AG08396 (cell line): ENCODE results near the gene MS4A8.
"Not testable (repeated sequence)": the region's sequence is repeated elsewhere in the genome, so short reads cannot be mapped to it uniquely, and the experiment has no call there.

Experiments
- DNase-seq: peaks from one replicate; pipeline ENCODE4 v3.0.0; 2012; ENCODE audit warnings: low spot score, mixed read lengths

The MS4A8 gene

GRCh38 chr11:60699284-60699691 lies at the start of gene MS4A8:
TSS of gene MS4A8 (plus strand) at chr11:60699612. CDS start at chr11:60700861, 1,249 bp downstream.
- DNase-seq: no peak

- no peak for DNase-seq
Observed at GRCh38 chr11:60657888-60658287, 41.5 kb upstream of the MS4A8 start.

GRCh38 chr11:60658409-60658808 lies 41.0 kb upstream of the MS4A8 start:
- no peak for DNase-seq

- no peak for DNase-seq
Observed at GRCh38 chr11:60672255-60672654, 27.2 kb upstream of the MS4A8 start.

GRCh38 chr11:60678231-60678630 lies 21.2 kb upstream of the MS4A8 start:
- DNase-seq: not testable (repeated sequence)

GRCh38 chr11:60679879-60680278 lies 19.5 kb upstream of the MS4A8 start:
- no peak for DNase-seq

- DNase-seq: no peak
Observed at GRCh38 chr11:60680455-60681119, 18.8 kb upstream of the MS4A8 start.

- DNase-seq: not testable (repeated sequence)
Observed at GRCh38 chr11:60684541-60684848, 14.9 kb upstream of the MS4A8 start.

- no peak for DNase-seq
Observed at GRCh38 chr11:60691661-60692060, 7.8 kb upstream of the MS4A8 start.

GRCh38 chr11:60699936-60700335 lies 524 bp downstream of the MS4A8 start:
- DNase-seq: no peak

- DNase-seq: no peak
Observed at GRCh38 chr11:60700689-60701468, 1.5 kb downstream of the MS4A8 start.

- no peak for DNase-seq
Observed at GRCh38 chr11:60701469-60701818, 2.0 kb downstream of the MS4A8 start.

GRCh38 chr11:60703374-60703773 lies 4.0 kb downstream of the MS4A8 start:
- DNase-seq: no peak

GRCh38 chr11:60705895-60706294 lies 6.5 kb downstream of the MS4A8 start:
- DNase-seq: no peak

- no peak for DNase-seq
Observed at GRCh38 chr11:60706931-60707330, 7.5 kb downstream of the MS4A8 start.

- DNase-seq: no peak
Observed at GRCh38 chr11:60710482-60710881, 11.1 kb downstream of the MS4A8 start.

GRCh38 chr11:60711276-60711675 lies 11.9 kb downstream of the MS4A8 start:
- no peak for DNase-seq

- not testable (repeated sequence) for DNase-seq
Observed at GRCh38 chr11:60713423-60713822, 14.0 kb downstream of the MS4A8 start.

GRCh38 chr11:60717956-60718355 lies 18.5 kb downstream of the MS4A8 start:
- DNase-seq: no peak

- DNase-seq: no peak
Observed at GRCh38 chr11:60718524-60719316, 19.3 kb downstream of the MS4A8 start.

GRCh38 chr11:60719391-60719790 lies 20.0 kb downstream of the MS4A8 start:
- no peak for DNase-seq

- DNase-seq: no peak
Observed at GRCh38 chr11:60720460-60720859, 21.0 kb downstream of the MS4A8 start.

GRCh38 chr11:60724420-60724819 lies 25.0 kb downstream of the MS4A8 start, which contains the start of gene MS4A18:
TSS of gene MS4A18 (plus strand) at chr11:60724720.
- no peak for DNase-seq
